NCI-H524 (cell line): ENCODE measurements around the gene SCAMP4.
"Not testable (repeated sequence)": the region's sequence is repeated elsewhere in the genome, so short reads cannot be mapped to it uniquely, and the experiment has no call there.

ENCODE experiments used
- DNase-seq, 2 experiments: peaks; one replicate each; lab custom pipeline; 2025; lab: John Stamatoyannopoulos, UW

Gene SCAMP4

GRCh38 chr19:1866693-1867348, 38.4 kb upstream of the SCAMP4 start:
- no peak for DNase-seq

GRCh38 chr19:1867349-1867724, 37.9 kb upstream of the SCAMP4 start:
- DNase-seq = no peak

- no peak for DNase-seq
These were observed 36.2 kb upstream of the SCAMP4 start for GRCh38 chr19:1868971-1869370.

DNA sequence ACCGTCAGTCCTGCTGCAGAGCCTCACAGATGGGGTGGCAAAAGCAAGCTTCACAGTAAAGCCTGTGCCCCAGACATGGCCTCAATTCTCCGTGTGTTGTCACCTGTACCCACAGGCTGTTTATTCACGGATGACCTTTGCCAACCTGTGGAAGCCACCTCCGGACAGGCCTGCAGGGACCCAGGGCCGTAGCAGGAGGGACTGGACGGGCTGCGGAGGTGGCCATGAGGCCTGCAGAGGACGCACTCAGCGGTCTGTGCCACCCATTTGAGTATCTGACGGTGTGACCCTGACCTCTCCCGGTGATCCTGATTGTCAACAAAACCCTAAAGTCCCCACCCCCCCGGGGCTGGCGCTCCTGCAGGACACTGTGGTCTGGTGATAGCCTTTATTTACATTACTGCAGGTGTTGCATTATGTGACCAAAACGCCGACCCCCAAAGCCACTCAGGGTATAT, 34.0 kb upstream of the SCAMP4 start:
- no peak for DNase-seq

- no peak for DNase-seq
These were observed 33.6 kb upstream of the SCAMP4 start for GRCh38 chr19:1871630-1872029.

- DNase-seq = no peak
These were observed 32.2 kb upstream of the SCAMP4 start for GRCh38 chr19:1872807-1873523.

- no peak for DNase-seq
These were observed 31.4 kb upstream of the SCAMP4 start for GRCh38 chr19:1873524-1874473.

DNA sequence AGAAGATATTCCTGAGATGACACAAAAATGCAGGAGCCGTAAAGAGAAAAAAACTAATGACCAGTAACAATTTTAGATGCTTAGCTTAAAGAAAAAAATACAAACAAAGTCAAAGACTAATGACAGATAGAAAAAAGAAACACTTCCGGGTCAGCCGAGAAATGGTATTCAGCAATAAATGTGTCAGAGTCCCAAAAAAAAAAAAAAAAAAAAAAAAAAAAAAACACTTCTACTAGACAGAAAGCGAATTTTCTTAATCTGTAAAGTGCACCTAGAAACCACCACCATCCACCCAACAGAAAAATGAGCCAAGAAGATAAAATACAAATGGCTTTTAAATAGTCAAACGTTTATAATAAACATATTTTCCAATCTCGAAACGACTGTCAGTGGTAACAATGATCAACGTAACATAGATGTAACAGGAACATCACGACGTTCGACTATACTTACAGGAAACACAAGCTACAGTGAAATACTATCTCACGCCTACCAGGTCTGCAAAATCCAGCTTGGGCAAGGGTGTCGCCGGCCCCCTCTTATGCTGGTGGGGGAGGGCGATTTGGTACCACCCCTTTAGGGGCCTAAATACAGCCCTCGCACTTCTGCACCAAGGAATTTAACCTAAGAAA, 30.5 kb upstream of the SCAMP4 start:
- no peak for DNase-seq

DNA sequence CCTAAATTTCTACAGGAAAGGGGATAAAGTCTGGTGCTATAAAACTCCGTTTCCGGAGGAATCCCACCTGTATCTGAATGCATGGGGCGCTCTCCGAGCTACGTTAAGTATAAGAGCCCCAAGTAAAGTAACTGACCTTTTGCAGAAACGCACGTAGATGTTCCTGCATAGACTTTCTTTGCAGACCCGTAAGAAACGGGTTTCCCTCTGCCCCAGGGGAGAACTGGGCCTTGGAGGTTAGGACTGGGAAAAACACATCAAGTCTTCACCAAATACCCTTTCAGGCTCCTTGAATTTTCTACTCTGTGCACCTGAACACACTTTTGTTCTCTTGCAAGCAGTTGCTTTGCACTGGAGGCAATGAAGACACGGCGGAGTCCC, 29.9 kb upstream of the SCAMP4 start:
- DNase-seq = not testable (repeated sequence)

GRCh38 chr19:1875646-1876495, 29.3 kb upstream of the SCAMP4 start:
- DNase-seq = peak; percentile 69 to 88

- DNase-seq = not testable (repeated sequence)
These were observed 28.5 kb upstream of the SCAMP4 start for GRCh38 chr19:1876496-1877279.

DNA sequence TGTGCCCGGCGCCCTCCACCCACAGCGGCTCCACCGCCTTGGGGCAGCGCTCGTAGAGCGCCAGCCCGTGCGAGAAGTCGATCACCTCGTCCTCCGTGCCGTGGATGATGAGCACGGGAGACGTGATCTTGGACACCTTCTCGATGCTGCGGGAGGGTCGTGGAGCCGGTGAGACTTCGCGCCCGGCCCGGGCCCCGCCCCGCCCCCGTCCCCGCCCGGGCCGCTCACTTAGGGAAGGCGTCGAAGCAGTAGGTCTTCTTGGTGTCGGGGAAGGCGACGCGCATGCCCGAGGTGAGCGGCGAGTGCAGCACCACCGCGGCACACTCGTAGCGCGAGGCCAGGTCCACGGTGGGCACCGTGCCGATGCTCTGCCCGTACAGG, 27.9 kb upstream of the SCAMP4 start:
- not testable (repeated sequence) for DNase-seq

DNA sequence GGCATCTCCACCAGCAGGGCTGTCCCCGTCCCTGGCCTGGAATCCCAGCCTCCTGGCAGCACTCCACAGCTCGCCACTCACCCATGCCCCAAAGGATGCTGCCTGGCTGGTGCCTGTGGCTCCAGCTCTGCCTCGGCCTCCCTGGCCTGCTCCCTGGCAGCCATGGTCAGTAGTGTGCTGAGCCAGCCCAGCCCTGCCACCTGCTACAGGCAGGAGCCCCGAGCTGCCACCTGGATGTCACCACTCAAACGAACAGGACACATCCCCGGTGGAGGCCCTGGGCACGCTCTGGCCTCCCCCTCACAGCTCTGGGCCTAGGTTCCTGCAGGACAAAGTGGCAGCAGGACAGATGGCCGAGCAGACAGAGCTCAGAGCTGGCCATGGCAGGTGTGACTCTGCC, 26.6 kb upstream of the SCAMP4 start:
- DNase-seq = not testable (repeated sequence)

GRCh38 chr19:1879982-1880381, 25.2 kb upstream of the SCAMP4 start:
- DNase-seq = not testable (repeated sequence)

DNA sequence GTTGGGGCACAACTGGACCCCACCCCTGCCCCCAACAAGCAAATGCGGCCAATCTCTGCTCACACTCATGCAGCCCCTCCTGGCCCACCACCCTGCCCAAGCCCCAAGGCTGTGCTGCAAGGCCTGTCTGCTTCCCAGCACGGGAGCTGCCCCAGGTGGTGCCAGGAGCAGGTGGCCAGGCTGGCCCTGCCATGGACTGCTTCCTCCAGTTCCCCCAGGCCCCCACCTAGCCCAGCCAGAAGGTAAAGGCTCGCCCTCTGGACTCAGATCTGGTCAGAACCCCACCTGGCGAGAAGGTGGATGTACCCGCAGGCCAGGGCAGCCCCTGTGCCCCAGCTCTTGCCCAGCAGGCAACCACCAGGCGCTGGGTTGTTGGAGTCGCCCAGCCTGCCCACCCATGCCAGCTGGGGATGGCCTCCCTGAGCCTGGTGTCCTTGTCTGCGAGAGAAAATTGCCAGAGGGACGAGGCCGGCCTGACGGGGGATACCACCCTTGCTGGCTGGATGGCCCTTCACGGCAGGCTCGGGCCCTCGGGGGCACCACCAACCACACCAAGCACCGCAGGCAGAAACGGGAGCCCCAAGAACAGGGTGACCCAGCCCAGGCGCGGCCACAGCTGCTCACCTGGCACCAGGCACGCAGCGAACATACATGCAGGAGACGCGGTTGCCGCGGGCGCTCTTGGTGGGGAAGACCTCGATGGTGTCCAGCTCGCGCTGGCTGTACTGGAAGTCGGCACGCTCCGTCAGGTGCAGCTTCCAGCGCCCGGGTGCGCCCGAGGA, 24.4 kb upstream of the SCAMP4 start:
- no peak for DNase-seq

- not testable (repeated sequence) for DNase-seq
These were observed 23.7 kb upstream of the SCAMP4 start for GRCh38 chr19:1881393-1882088.

- no peak for DNase-seq
These were observed 23.0 kb upstream of the SCAMP4 start for GRCh38 chr19:1882089-1882785.
